OCI-LY3 (cell line): ENCODE results near the gene LDB2.

ENCODE experiments used
- EZH2phosphoT487 ChIP-seq: fragments of 200-600 bp; shearing (Covaris generic); IDR thresholded peaks from 2 replicates; pipeline ENCODE4 v1.6.1; 2018; ENCODE audit warnings: antibody characterized with exemption, mixed run types, low read depth
- TF ChIP-seq, protein P1 (sequence below): fragments of 200-600, 300-600 bp; sonication (generic); IDR thresholded peaks from 2 replicates; pipeline ENCODE4 v1.5.1; 2014; ENCODE audit warnings: antibody characterized with exemption, low read length, low read depth

DNA sequence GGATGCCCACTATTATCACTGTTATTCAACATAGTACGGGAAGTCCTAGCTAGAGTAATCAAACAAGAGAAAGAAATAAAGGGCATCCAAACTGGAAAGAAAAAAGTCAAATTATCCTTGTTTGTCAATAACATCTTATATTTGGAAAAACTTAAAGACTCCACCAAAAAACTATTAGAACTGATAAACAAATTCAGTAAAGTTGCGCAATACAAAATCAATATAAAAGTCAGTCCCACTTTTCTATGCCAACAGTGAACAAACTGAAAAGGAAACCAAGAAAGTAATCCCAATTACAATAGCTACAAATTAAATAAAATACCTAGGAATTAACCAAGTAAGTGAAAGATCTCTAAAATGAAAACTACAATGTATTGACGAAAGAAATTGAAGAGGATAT is 321.3 kb downstream of the LDB2 start:
- TF ChIP-seq, protein P1, sequence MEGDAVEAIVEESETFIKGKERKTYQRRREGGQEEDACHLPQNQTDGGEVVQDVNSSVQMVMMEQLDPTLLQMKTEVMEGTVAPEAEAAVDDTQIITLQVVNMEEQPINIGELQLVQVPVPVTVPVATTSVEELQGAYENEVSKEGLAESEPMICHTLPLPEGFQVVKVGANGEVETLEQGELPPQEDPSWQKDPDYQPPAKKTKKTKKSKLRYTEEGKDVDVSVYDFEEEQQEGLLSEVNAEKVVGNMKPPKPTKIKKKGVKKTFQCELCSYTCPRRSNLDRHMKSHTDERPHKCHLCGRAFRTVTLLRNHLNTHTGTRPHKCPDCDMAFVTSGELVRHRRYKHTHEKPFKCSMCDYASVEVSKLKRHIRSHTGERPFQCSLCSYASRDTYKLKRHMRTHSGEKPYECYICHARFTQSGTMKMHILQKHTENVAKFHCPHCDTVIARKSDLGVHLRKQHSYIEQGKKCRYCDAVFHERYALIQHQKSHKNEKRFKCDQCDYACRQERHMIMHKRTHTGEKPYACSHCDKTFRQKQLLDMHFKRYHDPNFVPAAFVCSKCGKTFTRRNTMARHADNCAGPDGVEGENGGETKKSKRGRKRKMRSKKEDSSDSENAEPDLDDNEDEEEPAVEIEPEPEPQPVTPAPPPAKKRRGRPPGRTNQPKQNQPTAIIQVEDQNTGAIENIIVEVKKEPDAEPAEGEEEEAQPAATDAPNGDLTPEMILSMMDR, result no peak
- no peak for TF ChIP-seq EZH2phosphoT487
